ENCODE measurements around the gene ACAD10.
"Not testable (repeated sequence)": the region's sequence is repeated elsewhere in the genome, so short reads cannot be mapped to it uniquely, and the experiment has no call there.

ACAD10 gene

GRCh38 chr12:111753144-111753881 lies 67.5 kb downstream of the ACAD10 start:
- DNase-seq (ENCODE audit: low read depth), result no peak

GRCh38 chr12:111754671-111755070 lies 68.8 kb downstream of the ACAD10 start:
- DNase-seq (ENCODE audit: low read depth), result no peak

- no peak for DNase-seq (ENCODE audit: low read depth)
Observed at GRCh38 chr12:111756196-111756595, 70.3 kb downstream of the ACAD10 start.

- DNase-seq (ENCODE audit: low read depth), result no peak
Observed at GRCh38 chr12:111756681-111757080, 70.8 kb downstream of the ACAD10 start.

GRCh38 chr12:111757361-111758119 lies 71.7 kb downstream of the ACAD10 start:
- DNase-seq (ENCODE audit: low read depth), result no peak

GRCh38 chr12:111758120-111758561 lies 72.3 kb downstream of the ACAD10 start:
- no peak for DNase-seq (ENCODE audit: low read depth)

DNA sequence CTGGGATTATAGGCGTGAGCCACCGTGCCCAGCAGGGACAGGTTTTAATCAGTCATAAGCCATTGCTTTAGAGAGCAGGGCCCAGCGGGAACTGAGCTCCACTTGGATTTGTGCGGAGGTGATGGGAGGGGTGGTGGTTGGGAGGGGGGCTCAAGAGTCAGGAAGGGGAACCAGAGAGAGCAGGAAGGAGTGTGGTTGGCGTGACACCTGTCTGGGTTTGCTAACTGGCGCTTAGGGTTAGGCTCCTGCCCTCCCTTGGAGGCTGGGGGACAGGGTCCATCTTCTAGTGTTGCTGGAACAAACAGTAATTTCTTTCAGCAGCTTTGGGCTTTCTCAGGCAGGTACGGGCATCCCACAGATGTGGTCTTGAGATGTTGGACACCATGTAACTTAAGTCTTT lies 73.4 kb downstream of the ACAD10 start:
- no peak for DNase-seq (ENCODE audit: low read depth)

DNA sequence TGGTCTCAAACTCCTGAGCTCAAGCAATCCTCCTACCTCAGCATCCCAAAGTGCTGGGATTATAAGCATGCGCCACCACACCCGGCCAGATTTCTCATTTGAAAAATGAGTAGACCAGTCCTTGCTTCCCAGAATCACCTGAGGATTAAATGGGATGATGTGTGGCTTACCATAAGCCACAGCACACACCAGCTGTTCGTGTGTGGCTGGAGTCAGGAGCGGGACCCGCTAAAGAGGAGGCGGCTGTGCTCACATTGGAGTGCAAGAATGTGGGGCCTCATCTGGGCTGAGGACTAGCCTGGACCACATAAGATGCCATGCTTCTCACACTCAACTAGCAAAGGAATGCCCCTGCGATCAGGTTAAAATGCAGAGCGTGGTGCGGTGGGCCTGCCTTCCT lies 74.1 kb downstream of the ACAD10 start:
- no peak for DNase-seq (ENCODE audit: low read depth)

DNA sequence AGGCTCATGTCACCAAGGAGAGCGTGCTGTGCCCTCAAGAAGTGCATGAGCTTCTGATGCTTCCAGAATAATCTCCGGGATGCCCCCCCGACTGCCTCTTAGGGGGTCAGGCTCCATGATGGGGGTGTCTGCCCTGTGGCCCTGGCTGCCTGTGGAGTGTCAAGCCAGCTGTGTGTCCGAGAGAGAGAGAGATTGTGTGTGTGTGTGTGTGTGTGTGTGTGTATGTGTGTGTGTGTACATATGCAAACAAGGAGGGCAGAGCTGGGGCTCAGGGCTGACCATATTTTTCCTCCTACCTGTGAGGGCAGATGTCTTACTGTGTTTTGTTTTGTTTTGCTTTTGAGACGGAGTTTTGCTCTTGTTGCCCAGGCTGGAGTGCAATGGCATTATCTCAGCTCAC lies 75.2 kb downstream of the ACAD10 start:
- DNase-seq (ENCODE audit: low read depth), result no peak

DNA sequence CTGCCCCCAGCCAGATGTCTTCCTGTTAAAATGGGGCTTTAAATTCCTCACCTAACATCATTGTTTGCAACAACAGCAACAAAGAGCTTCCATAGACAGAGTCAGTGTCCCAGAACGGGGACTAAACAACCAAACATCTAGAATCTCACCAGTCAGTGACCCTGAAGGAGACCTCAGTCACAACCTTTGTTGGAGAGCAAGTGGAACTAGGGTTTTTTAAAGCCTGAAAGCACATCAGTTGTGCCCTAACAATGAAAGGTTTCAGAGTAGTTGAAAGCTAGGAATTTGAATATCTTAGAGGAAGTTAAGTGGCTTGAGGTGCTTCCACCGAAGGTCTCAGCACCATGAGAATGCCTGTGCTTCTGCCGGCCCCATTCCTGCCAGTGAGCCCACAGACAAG lies 75.9 kb downstream of the ACAD10 start:
- no peak for DNase-seq (ENCODE audit: low read depth)

- not testable (repeated sequence) for DNase-seq (ENCODE audit: low read depth)
Observed at GRCh38 chr12:111763552-111763951, 77.7 kb downstream of the ACAD10 start.

DNA sequence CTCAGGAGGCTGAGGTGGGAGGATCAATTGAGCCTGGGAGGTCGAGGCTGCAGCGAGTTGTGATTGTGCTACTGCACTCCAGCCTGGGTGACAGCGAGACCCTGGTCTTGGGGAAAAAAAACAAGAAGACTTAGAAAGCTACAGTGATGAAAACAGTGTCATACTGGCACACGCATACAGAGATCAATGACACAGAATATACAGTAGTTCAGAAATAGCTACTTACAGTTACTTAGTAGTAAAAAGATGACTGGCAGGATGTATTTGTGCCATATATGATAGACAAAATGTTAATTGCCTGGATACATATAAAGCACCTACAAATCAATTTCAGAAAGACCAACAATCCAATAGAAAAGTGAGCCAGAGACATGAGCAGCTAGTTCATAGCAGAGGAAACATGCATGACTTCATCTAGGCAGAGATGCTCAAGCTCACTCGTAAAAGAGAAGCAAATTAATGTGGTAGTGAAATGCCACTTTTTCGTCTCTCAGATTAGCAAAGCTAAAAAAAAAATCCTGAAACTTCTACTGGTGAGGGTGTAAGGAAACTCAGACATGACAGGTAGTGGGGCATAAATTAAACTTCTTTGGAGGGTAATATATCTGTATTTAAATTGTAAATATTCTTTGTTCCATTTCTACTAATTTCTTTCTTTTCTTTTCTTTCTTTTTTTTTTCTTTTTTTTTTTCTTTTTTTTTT lies 78.4 kb downstream of the ACAD10 start:
- no peak for DNase-seq (ENCODE audit: low read depth)

DNA sequence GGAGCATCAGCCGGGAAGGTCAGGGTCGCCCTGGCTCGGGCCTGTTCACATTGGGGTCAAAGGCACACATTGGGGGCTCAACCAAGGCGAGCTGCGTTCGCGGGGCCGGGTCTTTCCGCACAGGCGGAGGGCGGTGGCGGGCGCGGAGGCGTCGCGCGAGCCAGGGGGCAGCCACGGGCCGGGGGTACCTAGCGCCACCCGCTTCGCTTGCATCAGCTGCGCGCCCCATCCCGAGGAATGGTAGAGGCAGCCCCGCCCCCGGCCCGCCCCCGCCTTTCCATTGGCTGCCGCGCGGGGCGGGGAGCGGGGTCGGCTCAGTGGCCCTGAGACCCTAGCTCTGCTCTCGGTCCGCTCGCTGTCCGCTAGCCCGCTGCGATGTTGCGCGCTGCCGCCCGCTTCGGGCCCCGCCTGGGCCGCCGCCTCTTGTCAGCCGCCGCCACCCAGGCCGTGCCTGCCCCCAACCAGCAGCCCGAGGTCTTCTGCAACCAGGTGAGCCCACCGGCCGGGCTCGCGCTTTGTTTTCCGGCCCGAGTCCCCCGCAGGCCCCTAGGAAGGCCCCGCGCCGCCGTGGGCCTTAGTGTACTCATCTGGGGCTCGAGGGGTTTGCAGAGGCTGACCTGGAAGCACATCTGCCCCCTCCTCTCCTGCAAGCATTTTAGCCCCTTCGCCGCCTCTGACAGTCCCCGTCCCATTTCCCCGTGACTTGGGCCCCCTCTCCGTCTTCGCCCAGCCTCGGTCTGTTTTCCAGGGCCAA lies 80.9 kb downstream of the ACAD10 start, which contains the start of gene ALDH2:
Gene ALDH2, plus strand, starts transcription at position 326 of the 754 bp plus-strand sequence. Its CDS starts 50 bp downstream, at position 376.
- no peak for DNase-seq (ENCODE audit: low read depth)

GRCh38 chr12:111767362-111768158 lies 81.7 kb downstream of the ACAD10 start:
- DNase-seq (ENCODE audit: low read depth), result no peak

DNA sequence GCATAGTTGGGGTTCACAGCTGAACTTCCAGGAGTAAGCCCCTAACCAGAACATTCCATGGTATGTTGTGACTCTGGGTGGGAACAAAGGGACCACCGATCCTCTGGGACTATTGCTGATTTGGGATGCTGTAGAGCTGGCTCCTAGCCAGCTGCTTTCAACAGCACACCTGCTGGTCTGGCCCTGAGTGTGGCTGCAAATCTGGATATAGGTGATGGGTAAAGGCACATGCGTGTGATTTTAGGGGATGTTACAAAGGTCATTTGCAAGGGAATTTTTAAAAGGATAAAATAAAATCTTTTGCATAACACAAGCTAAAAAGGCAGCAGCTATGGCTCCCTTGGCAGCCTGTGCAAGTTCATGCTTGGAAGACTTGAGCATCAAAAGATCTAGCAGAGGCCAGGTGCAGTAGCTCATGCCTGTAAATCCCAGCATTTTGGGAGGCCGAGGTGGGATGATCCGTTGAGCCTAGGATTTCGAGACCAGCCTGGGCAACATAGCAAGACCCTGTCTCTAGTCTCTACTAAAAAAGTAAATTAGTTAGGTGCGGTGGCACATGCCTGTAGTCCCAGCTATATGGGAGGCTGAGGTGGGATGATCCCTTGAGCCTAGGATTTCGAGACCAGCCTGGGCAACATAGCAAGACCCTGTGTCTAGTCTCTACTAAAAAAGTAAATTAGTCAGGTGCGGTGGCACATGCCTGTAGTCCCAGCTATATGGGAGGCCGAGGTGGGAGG lies 82.5 kb downstream of the ACAD10 start:
- no peak for DNase-seq (ENCODE audit: low read depth)

DNA sequence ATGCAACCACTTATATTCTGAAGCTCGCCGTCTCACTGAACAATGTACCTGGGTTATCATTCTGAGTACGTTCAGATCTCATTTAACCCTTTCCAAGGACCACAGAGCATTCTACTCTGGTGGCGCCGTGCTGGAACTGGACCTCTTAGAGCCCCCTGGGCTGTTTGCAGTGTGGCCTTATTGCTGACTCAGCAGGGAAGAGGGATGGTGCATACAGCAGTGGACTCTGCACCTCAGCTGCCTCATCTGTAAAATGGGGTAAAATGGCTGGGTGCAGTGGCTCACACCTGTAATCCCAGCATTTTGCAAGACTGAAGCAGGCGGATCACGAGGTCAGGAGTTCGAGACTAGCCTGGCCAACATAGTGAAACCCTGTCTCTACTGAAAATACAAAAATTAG lies 83.7 kb downstream of the ACAD10 start:
- no peak for DNase-seq (ENCODE audit: low read depth)

DNA sequence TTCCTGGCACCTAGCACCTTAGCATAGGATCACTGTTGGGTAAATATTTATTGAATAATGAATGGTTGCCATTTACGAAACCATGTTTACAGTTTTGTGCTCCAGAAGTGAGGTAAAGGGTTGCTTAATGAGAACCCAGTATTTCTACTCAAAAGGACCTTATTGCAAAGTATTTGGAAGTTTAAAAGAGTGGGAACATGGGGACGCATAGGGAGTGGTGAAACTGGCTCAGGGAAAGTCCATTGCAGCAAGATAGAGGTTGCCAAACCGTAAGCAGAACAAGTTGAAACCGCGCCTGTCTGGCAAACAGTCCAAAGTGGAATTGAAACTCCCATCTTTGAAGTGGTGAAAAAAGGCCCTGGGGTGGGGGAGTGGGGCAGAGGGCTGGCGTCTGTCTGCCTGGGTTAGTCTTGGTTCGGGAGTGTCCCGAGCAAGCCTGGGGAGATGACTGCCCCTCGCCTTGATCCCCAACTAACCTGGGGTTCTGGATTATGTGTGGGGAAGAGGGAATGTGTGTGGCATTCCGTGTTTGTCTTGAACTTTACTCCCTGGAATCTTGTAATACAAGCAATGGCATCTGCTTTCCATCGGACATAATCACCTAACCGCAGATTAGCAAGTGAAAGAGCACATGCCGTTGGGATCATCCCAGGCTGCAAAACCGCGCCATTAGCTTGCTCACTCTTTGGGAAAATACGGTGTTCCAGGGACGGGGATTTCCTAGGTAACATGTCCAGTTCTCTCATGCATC lies 88.1 kb downstream of the ACAD10 start:
- no peak for DNase-seq (ENCODE audit: low read depth)

- no peak for DNase-seq (ENCODE audit: low read depth)
Observed at GRCh38 chr12:111775205-111776193, 89.6 kb downstream of the ACAD10 start.
